H1 (cell line): Measurements from ENCODE around the gene AMN1. TPM values are rescaled to one million over a fixed set of nuclear protein-coding genes. Genes with fewer than 3 reads are reported as not detected.

ENCODE experiments used
- CTCF ChIA-PET: fragments of 300-600 bp; sonication (Branson Sonifier 250); formaldehyde crosslinking; loops from one replicate; lab custom pipeline; 2021; ENCODE audit not compliant: partially characterized antibody; lab: Charles Lee
- POLR2A ChIA-PET: fragments of 300-600 bp; sonication (Branson Sonifier 250); formaldehyde crosslinking; loops from one replicate; lab custom pipeline; 2021; ENCODE audit warnings: inconsistent platforms; ENCODE audit not compliant: partially characterized antibody; lab: Charles Lee
- DNase-seq, 2 experiments: peaks; one replicate each; pipeline versions ENCODE4 v3.0.0 to v3.0.0-alpha.2; 2010 to 2022; ENCODE audit warnings: low spot score in 2 of 2, low read depth in 1 of 2, mixed read lengths in 1 of 2
- FAIRE-seq: peaks from 2 replicates; lab custom pipeline; 2011; peaks lifted over from hg19 to GRCh38; lab: Jason Lieb, UNC
- H2AFZ ChIP-seq: 2 replicates; pipeline ENCODE4 v1.8.1; 2012; ENCODE audit warnings: low read length, inconsistent platforms
- H2AK5ac ChIP-seq: 2 replicates; pipeline ENCODE4 v1.6.1; 2013; ENCODE audit warnings: low read depth, low read length
- H2BK120ac ChIP-seq: replicated peaks from 2 replicates; pipeline ENCODE3; 2013; ENCODE audit warnings: low read depth, low read length, inconsistent platforms
- H2BK12ac ChIP-seq: 2 replicates; pipeline ENCODE4 v1.6.1; 2013; ENCODE audit warnings: low read depth, low read length
- H2BK15ac ChIP-seq: 2 replicates; pipeline ENCODE4 v1.6.1; 2013; ENCODE audit warnings: low read length
- H2BK20ac ChIP-seq: 2 replicates; pipeline ENCODE4 v1.6.1; 2013; ENCODE audit warnings: low read length
- H2BK5ac ChIP-seq: 2 replicates; pipeline ENCODE4 v1.6.1; 2013; ENCODE audit warnings: low read depth, low read length
- H3K14ac ChIP-seq: 2 replicates; pipeline ENCODE4 v1.6.1; 2013; ENCODE audit warnings: inconsistent platforms; ENCODE audit not compliant: insufficient read length
- H3K18ac ChIP-seq: 2 replicates; pipeline ENCODE4 v1.6.1; 2013; ENCODE audit warnings: low read length; ENCODE audit errors: extremely low read depth
- H3K23ac ChIP-seq: 2 replicates; pipeline ENCODE4 v1.6.1; 2013; ENCODE audit warnings: inconsistent platforms; ENCODE audit not compliant: insufficient read length
- H3K23me2 ChIP-seq: 2 replicates; pipeline ENCODE4 v1.6.1; 2013; ENCODE audit warnings: low read depth, low read length
- H3K27ac ChIP-seq: 2 replicates; pipeline ENCODE4 v1.6.1; 2011; ENCODE audit warnings: low read depth, low read length, inconsistent platforms
- H3K27me3 ChIP-seq, 4 experiments: replicated peaks in 1 of 4; 1 replicate in 1 of 4; 2 replicates in 3 of 4; pipeline versions ENCODE4 v1.6.1 to v1.8.1; 2011 to 2013; ENCODE audit warnings: low read length in 3 of 4, mild to moderate bottlenecking in 3 of 4, inconsistent platforms in 2 of 4, mixed read lengths in 2 of 4, moderate library complexity in 1 of 4; ENCODE audit not compliant: control insufficient read depth in 3 of 4, insufficient read depth in 3 of 4; ENCODE audit errors: extremely low read depth in 1 of 4
- H3K36me3 ChIP-seq, 4 experiments: 2 replicates each; pipeline versions ENCODE4 v1.6.1 to v1.8.1; 2011 to 2013; ENCODE audit warnings: mild to moderate bottlenecking in 4 of 4, low read length in 3 of 4, moderate library complexity in 2 of 4, control low read depth in 1 of 4, inconsistent platforms in 1 of 4; ENCODE audit not compliant: insufficient read depth in 4 of 4, control insufficient read depth in 2 of 4
- H3K4ac ChIP-seq: replicated peaks from 2 replicates; pipeline ENCODE3; 2013; ENCODE audit warnings: low read length, low read depth, mixed read lengths, inconsistent platforms; ENCODE audit not compliant: insufficient read length
- H3K4me1 ChIP-seq, 4 experiments: replicated peaks in 1 of 4; 1 replicate in 1 of 4; 2 replicates in 3 of 4; pipeline versions ENCODE4 v1.6.1 to v1.8.1; 2011 to 2013; ENCODE audit warnings: low read length in 3 of 4, inconsistent platforms in 2 of 4, mixed read lengths in 1 of 4; ENCODE audit not compliant: insufficient read depth in 4 of 4, control insufficient read depth in 3 of 4
- H3K4me2 ChIP-seq, 2 experiments: 2 replicates each; pipeline versions ENCODE4 v1.6.1 to v1.8.1; 2011 to 2013; ENCODE audit warnings: low read depth in 2 of 2, low read length in 2 of 2, control low read depth in 1 of 2, inconsistent platforms in 1 of 2, mild to moderate bottlenecking in 1 of 2; ENCODE audit not compliant: insufficient read depth in 1 of 2
- H3K4me3 ChIP-seq, 4 experiments: fragments of 200-600, 300-600 bp in 1 of 4; sonication (generic), shearing (Covaris generic), sonication (Bioruptor Twin) in 1 of 4; 2 replicates each; pipeline versions ENCODE4 v1.5.1 to v1.8.1; 2011 to 2016; ENCODE audit warnings: low read length in 4 of 4, low read depth in 3 of 4, control low read depth in 2 of 4, inconsistent platforms in 2 of 4, mild to moderate bottlenecking in 2 of 4, mixed read lengths in 1 of 4, moderate library complexity in 1 of 4; ENCODE audit not compliant: insufficient read depth in 2 of 4; ENCODE audit errors: extremely low read depth in 1 of 4
- H3K56ac ChIP-seq: replicated peaks from 2 replicates; pipeline ENCODE3; 2013; ENCODE audit warnings: low read depth, mild to moderate bottlenecking, mixed read lengths, low read length, inconsistent platforms; ENCODE audit not compliant: insufficient read length
- H3K79me1 ChIP-seq: 2 replicates; pipeline ENCODE4 v1.6.1; 2013; ENCODE audit warnings: low read depth, low read length, control low read depth
- H3K79me2 ChIP-seq, 2 experiments: 2 replicates each; pipeline versions ENCODE4 v1.6.1 to v1.8.1; 2012 to 2013; ENCODE audit warnings: low read length in 2 of 2, mild to moderate bottlenecking in 2 of 2, inconsistent platforms in 1 of 2; ENCODE audit not compliant: insufficient read depth in 2 of 2, control insufficient read depth in 1 of 2
- H3K9ac ChIP-seq, 4 experiments: replicated peaks in 1 of 4; 1 replicate in 1 of 4; 2 replicates in 3 of 4; pipeline versions ENCODE4 v1.6.1 to v1.8.1; 2011 to 2013; ENCODE audit warnings: low read depth in 3 of 4, low read length in 3 of 4, control low read depth in 2 of 4, mild to moderate bottlenecking in 2 of 4, moderate library complexity in 2 of 4, inconsistent platforms in 1 of 4; ENCODE audit errors: extremely low read depth in 1 of 4
- H3K9me3 ChIP-seq, 2 experiments: 2 replicates each; pipeline versions ENCODE4 v1.6.1 to v1.8.1; 2012 to 2013; ENCODE audit warnings: mild to moderate bottlenecking in 2 of 2, moderate library complexity in 2 of 2, control low read depth in 1 of 2, inconsistent platforms in 1 of 2, low read depth in 1 of 2, low read length in 1 of 2, mixed read lengths in 1 of 2; ENCODE audit not compliant: insufficient read depth in 2 of 2
- H4K20me1 ChIP-seq, 2 experiments: replicated peaks in 1 of 2; 2 replicates each; pipeline versions ENCODE3 to v1.8.1; 2011 to 2013; ENCODE audit warnings: inconsistent platforms in 2 of 2, low read length in 2 of 2, mild to moderate bottlenecking in 1 of 2; ENCODE audit not compliant: insufficient read depth in 2 of 2, control insufficient read depth in 1 of 2
- H4K5ac ChIP-seq: 2 replicates; pipeline ENCODE4 v1.6.1; 2013; ENCODE audit warnings: low read length, low read depth, mixed read lengths, inconsistent platforms; ENCODE audit not compliant: insufficient read length
- H4K8ac ChIP-seq: 2 replicates; pipeline ENCODE4 v1.8.0; 2013; ENCODE audit warnings: mild to moderate bottlenecking, moderate library complexity, low read length, inconsistent platforms; ENCODE audit not compliant: insufficient read depth; ENCODE audit errors: extremely low read depth
- H4K91ac ChIP-seq: replicated peaks from 2 replicates; pipeline ENCODE3; 2013; ENCODE audit warnings: low read length, mixed read lengths, inconsistent platforms; ENCODE audit not compliant: insufficient read length
- ATF3 ChIP-seq: IDR thresholded peaks from 2 replicates; pipeline ENCODE4 v1.6.1; 2011; ENCODE audit warnings: low read depth, mild to moderate bottlenecking, low read length; ENCODE audit not compliant: insufficient read depth
- polyA plus RNA-seq, 7 experiments: library from polyadenylated mRNA; depleted of rRNA in 3 of 7; stranded (reverse) in 5 of 7; unstranded in 2 of 7; fragments of >200 nt in 5 of 7; fragments of 200-250 nt in 2 of 7; gene quantifications; 1 replicate in 5 of 7; 2 replicates in 1 of 7; 4 replicates in 1 of 7; pipeline versions ENCODE4 v1.2.1 to v1.2.3, GENCODE V29; 2011 to 2013; ENCODE audit warnings: missing spikeins in 2 of 7, mixed read lengths in 2 of 7
- total RNA-seq: library from RNA; stranded (reverse); fragmentation: NEBNext Ultra II Directional; extraction: Animal tissue kit (Norgen Biotek cat#: 25700); gene quantifications from 2 replicates; pipeline ENCODE4 v1.2.1, GENCODE V29; 2021

Gene AMN1
- total and polyA plus RNA-seq, 2 of the 8 experiments (the other 6 are each of a cell fraction or from before 2014, with no cell fraction given): 7.5 to 13.8 TPM

GRCh38 chr12:31736472-31736871 is 7.7 kb upstream of the AMN1 start:
- no peak overlapping the region for H2AFZ ChIP-seq
- H2BK15ac ChIP-seq: peak overlapping the region; percentile 84; the same call in 1 of the 2 replicates
- H3K79me1 ChIP-seq: no peaks in the 10 kb centered on the region
- no peaks in the 10 kb centered on the region for H3K79me2 ChIP-seq
- no peak overlapping the region for H2BK5ac ChIP-seq
- H3K27me3 ChIP-seq: no peaks in the 10 kb centered on the region
- H2BK12ac ChIP-seq: no peak overlapping the region
- H3K27ac ChIP-seq: no peak overlapping the region
- H3K4ac ChIP-seq: no peak overlapping the region
- H4K5ac ChIP-seq: no peak overlapping the region
- H3K4me2 ChIP-seq: no peak overlapping the region
- FAIRE-seq (no peak), DNase-seq (no peak)
- no peak overlapping the region for H2BK20ac ChIP-seq
- POLR2A ChIA-PET: no interaction called here
- no peaks in the 10 kb centered on the region for H3K9me3 ChIP-seq
- CTCF ChIA-PET: interaction anchor here (0.7 kb wide), 1 partner anchor 54 kb away, joined by 3 read pairs; no protein-coding TSS in a partner anchor
- peaks cover 4 to 9% (median 8%) of the 10 kb centered on the region in 4 experiments; a peak in 5 of 7 replicates for H3K4me1 ChIP-seq
- no peak overlapping the region for H3K14ac ChIP-seq
- H4K91ac ChIP-seq: no peak overlapping the region
- no peak overlapping the region for H3K9ac ChIP-seq
- no peak overlapping the region for H3K18ac ChIP-seq
- no peaks in the 10 kb centered on the region for H4K20me1 ChIP-seq
- H2AK5ac ChIP-seq: no peak overlapping the region
- H4K8ac ChIP-seq: no peak overlapping the region
- no peak overlapping the region for H3K23ac ChIP-seq
- no peak overlapping the region for H3K56ac ChIP-seq
- no peaks in the 10 kb centered on the region for H3K23me2 ChIP-seq
- no peak overlapping the region for H2BK120ac ChIP-seq
- H3K4me3 ChIP-seq: no peak overlapping the region
- no peaks in the 10 kb centered on the region for H3K36me3 ChIP-seq
- no peak for TF ChIP-seq ATF3
